ENCODE data around the gene SCN4A. TPM values are rescaled to one million over a fixed set of nuclear protein-coding genes. Genes with fewer than 3 reads are reported as not detected.
"Not testable (repeated sequence)": the region's sequence is repeated elsewhere in the genome, so short reads cannot be mapped to it uniquely, and the experiment has no call there.

SCN4A gene
- total RNA-seq, 3 donors from 2014 or later (not counting 1 experiment from before 2014, with no cell fraction given): 0.10 to 0.14 (median 0.14) TPM

GRCh38 chr17:63916566-63917185 lies 56.0 kb downstream of the SCN4A start:
- WGBS (ENCODE audit: insufficient coverage): 90% methylated on average over 12 of the region's 12 CpGs
- DNase-seq (no peak), ATAC-seq (no peak)
- H3K27ac ChIP-seq (ENCODE audit: low read length): no peak overlapping the region
- H3K36me3 ChIP-seq (ENCODE audit: control insufficient read depth, insufficient read depth, low read length): no peaks in the 10 kb centered on the region
- no peaks in the 10 kb centered on the region for H3K36me3 Mint-ChIP-seq
- peaks cover 13% of the 10 kb centered on the region for H3K4me1 ChIP-seq (ENCODE audit: control insufficient read depth, insufficient read depth, low read length)
- H3K27me3 Mint-ChIP-seq (ENCODE audit: low read depth in 2 of 2): peaks cover 4 to 7% of the 10 kb centered on the region in 2 donors
- no peak for TF ChIP-seq CTCF (IDR thresholded peaks at IDR 0.05)
- no peak overlapping the region for H3K27ac Mint-ChIP-seq
- H3K9me3 Mint-ChIP-seq: no peaks in the 10 kb centered on the region
- H3K4me1 Mint-ChIP-seq: peaks cover 9 to 12% of the 10 kb centered on the region in 2 donors
- H3K4me3 Mint-ChIP-seq: no peak overlapping the region
- no peaks in the 10 kb centered on the region for H3K9me3 ChIP-seq (ENCODE audit: control insufficient read depth, insufficient read depth, low read length)
- no peaks in the 10 kb centered on the region for H3K27me3 ChIP-seq (ENCODE audit: control insufficient read depth, insufficient read depth, low read length)
- no peak overlapping the region for H3K4me3 ChIP-seq (ENCODE audit: low read length)
- intact Hi-C loops (cut with micrococcal nuclease): loop anchor here (5.0 kb wide), 2 partner anchors 231 to 366 kb away; no protein-coding TSS in a partner anchor

- WGBS (ENCODE audit: insufficient coverage): 68% methylated on average over 9 of the region's 10 CpGs
- H3K27me3 Mint-ChIP-seq (ENCODE audit: low read depth in 2 of 2); H3K4me3 Mint-ChIP-seq; H3K36me3 Mint-ChIP-seq; H3K27ac Mint-ChIP-seq; DNase-seq; H3K27ac ChIP-seq (ENCODE audit: low read length); H3K27me3 ChIP-seq (ENCODE audit: control insufficient read depth, insufficient read depth, low read length); H3K4me3 ChIP-seq (ENCODE audit: low read length); H3K9me3 ChIP-seq (ENCODE audit: control insufficient read depth, insufficient read depth, low read length); ATAC-seq; H3K9me3 Mint-ChIP-seq; H3K36me3 ChIP-seq (ENCODE audit: control insufficient read depth, insufficient read depth, low read length): not testable (repeated sequence)
- peaks cover 15% of the 10 kb centered on the region for H3K4me1 ChIP-seq (ENCODE audit: control insufficient read depth, insufficient read depth, low read length)
- intact Hi-C loops (cut with micrococcal nuclease): loop anchor here (5.0 kb wide), 2 partner anchors 232 to 367 kb away; no protein-coding TSS in a partner anchor
- peaks cover 13 to 16% of the 10 kb centered on the region in 2 donors for H3K4me1 Mint-ChIP-seq
Observed at GRCh38 chr17:63915753-63916152, 57.0 kb downstream of the SCN4A start.

- H3K4me1 Mint-ChIP-seq: peaks cover 11 to 12% of the 10 kb centered on the region in 2 donors
- Histone ChIP-seq H3K4me1 (ENCODE audit: control insufficient read depth, insufficient read depth, low read length) (peaks cover 13% of the 10 kb centered on the region), H3K4me3 (ENCODE audit: low read length) (no peak overlapping the region), H3K9me3 (ENCODE audit: control insufficient read depth, insufficient read depth, low read length) (no peaks in the 10 kb centered on the region), H3K27ac (ENCODE audit: low read length) (no peak overlapping the region), H3K27me3 (ENCODE audit: control insufficient read depth, insufficient read depth, low read length) (no peaks in the 10 kb centered on the region), H3K36me3 (ENCODE audit: control insufficient read depth, insufficient read depth, low read length) (no peaks in the 10 kb centered on the region)
- 98% methylated on average over 7 of the region's 7 CpGs for WGBS (ENCODE audit: insufficient coverage)
- DNase-seq (no peak), ATAC-seq (no peak)
- H3K27me3 Mint-ChIP-seq (ENCODE audit: low read depth in 2 of 2): peaks cover 6 to 7% of the 10 kb centered on the region in 2 donors
- H3K36me3 Mint-ChIP-seq: no peaks in the 10 kb centered on the region
- H3K27ac Mint-ChIP-seq: no peak overlapping the region
- intact Hi-C loops (cut with micrococcal nuclease): no loop called here
- H3K4me3 Mint-ChIP-seq: no peak overlapping the region
- no peaks in the 10 kb centered on the region for H3K9me3 Mint-ChIP-seq
- no peak for TF ChIP-seq CTCF (IDR thresholded peaks at IDR 0.05)
Observed at GRCh38 chr17:63914471-63914870, 58.2 kb downstream of the SCN4A start.

- peak; percentile 79 for TF ChIP-seq CTCF (IDR thresholded peaks at IDR 0.05)
- Mint-ChIP-seq H3K4me1 (peaks cover 5% of the 10 kb centered on the region in 2 donors), H3K27me3 (ENCODE audit: low read depth in 2 of 2) (peaks cover 0 to 5% of the 10 kb centered on the region in 2 donors), H3K4me3 (no peak overlapping the region), H3K9me3 (no peaks in the 10 kb centered on the region), H3K36me3 (no peaks in the 10 kb centered on the region), H3K27ac (no peak overlapping the region)
- peaks cover 6% of the 10 kb centered on the region for H3K4me1 ChIP-seq (ENCODE audit: control insufficient read depth, insufficient read depth, low read length)
- no peaks in the 10 kb centered on the region for H3K27me3 ChIP-seq (ENCODE audit: control insufficient read depth, insufficient read depth, low read length)
- intact Hi-C loops (cut with micrococcal nuclease): no loop called here
- peak; percentile 80 to 98 (median 92) for ATAC-seq
- peak; percentile 60 to 83 for DNase-seq
- no peak overlapping the region for H3K27ac ChIP-seq (ENCODE audit: low read length)
- H3K4me3 ChIP-seq (ENCODE audit: low read length): no peak overlapping the region
- WGBS (ENCODE audit: insufficient coverage): 68% methylated on average over 5 of the region's 8 CpGs
- H3K9me3 ChIP-seq (ENCODE audit: control insufficient read depth, insufficient read depth, low read length): no peaks in the 10 kb centered on the region
- H3K36me3 ChIP-seq (ENCODE audit: control insufficient read depth, insufficient read depth, low read length): no peaks in the 10 kb centered on the region
Observed at GRCh38 chr17:63911657-63912100, 61.0 kb downstream of the SCN4A start.
